Left lobe of liver (tissue), 2 donors: ENCODE data around the gene WWOX. TPM values are rescaled to one million over a fixed set of nuclear protein-coding genes. Genes with fewer than 3 reads are reported as not detected.

ENCODE experiments used
- ATAC-seq: fragments of 200-7000 bp; cut with Tn5 transposase; one replicate; pipeline ENCODE4 v1.9.1; 2020; ENCODE audit warnings: mild to moderate bottlenecking, moderate library complexity
- DNase-seq: peaks from one replicate; pipeline ENCODE4 v3.0.0-alpha.2; 2020; ENCODE audit warnings: low spot score
- total RNA-seq: library from RNA; stranded (reverse); gene quantifications from one replicate; pipeline ENCODE4 v1.2.1, GENCODE V29; 2021
- donor health status: DM: no; HTN: no; CAD: no; lungs with moderate emphysema.
- donor health status: DM: no; HTN: yes; CAD: no.

The WWOX gene
- total RNA-seq, 1 donor from 2014 or later: 15.1 TPM

- ATAC-seq: no peak
- DNase-seq: no peak
These were observed 962.9 kb downstream of the WWOX start for GRCh38 chr16:79062336-79062735.

DNA sequence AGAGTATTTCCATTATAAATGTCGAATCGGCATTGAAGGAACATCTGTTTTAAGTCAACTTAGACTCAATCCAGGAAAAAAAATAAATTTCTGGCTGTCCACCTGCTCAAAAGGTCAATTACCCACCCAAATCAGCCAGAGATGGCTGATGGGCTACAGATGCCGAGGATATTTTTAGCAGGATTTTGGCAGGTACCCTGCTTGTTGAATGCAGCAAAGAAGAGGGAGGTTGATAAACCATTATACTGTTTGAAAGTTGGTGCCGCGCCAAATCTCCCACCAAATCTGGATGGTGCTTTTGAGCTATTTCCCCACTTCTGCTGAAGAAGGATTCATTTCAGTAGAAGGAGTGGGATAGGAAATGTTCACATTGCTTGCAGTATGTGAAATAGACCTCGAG, 963.4 kb downstream of the WWOX start:
- DNase-seq (no peak), ATAC-seq (no peak)

DNA sequence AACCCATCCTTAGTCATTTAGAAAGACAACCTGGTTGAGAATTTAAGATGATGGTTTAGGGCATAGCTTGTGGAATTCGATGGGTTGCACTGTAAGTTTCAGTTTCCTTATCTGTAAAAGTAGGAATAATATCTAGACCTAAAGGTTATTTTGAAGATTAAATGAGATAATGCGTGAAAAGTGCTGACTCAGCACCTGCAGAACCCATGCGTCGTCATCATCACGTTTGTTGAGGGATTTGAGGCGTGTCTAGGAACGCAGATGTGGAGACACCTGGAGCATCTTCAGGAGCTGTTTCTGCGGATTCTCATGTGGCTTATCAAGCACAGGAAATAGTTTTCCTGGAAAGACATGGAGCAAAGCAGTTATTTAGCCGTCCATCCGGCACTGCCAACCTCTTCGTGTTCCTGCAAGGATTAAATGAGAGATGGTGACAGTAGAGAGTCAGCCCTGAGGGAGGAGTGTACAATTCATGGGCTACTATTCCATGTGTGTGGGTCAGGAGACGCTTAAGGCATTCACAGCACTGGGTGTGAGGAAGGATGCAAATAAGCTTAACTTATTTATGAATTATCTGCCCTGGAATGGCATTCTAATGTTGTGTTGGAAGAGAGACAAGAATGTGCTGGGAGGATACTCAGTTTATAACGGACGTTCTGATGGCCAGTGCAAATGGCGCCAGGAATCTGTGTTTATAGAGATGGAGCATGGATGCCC, 965.0 kb downstream of the WWOX start:
- ATAC-seq (no peak), DNase-seq (no peak)

GRCh38 chr16:79066561-79066960, 967.1 kb downstream of the WWOX start:
- ATAC-seq: no peak
- no peak for DNase-seq

GRCh38 chr16:79067600-79067999, 968.1 kb downstream of the WWOX start:
- no peak for ATAC-seq
- no peak for DNase-seq

GRCh38 chr16:79069121-79069520, 969.7 kb downstream of the WWOX start:
- no peak for ATAC-seq

GRCh38 chr16:79069633-79070032, 970.2 kb downstream of the WWOX start:
- ATAC-seq (no peak), DNase-seq (no peak)

More at GRCh38 chr16:79069121-79069520, 969.7 kb downstream of the WWOX start:
- DNase-seq: no peak

GRCh38 chr16:79071424-79071823, 972.0 kb downstream of the WWOX start:
- ATAC-seq (no peak), DNase-seq (no peak)

- DNase-seq (no peak), ATAC-seq (no peak)
These were observed 973.1 kb downstream of the WWOX start for GRCh38 chr16:79072517-79072916.

GRCh38 chr16:79073566-79073965, 974.1 kb downstream of the WWOX start:
- no peak for ATAC-seq
- no peak for DNase-seq

- DNase-seq (no peak), ATAC-seq (no peak)
These were observed 975.1 kb downstream of the WWOX start for GRCh38 chr16:79074541-79074940.

DNA sequence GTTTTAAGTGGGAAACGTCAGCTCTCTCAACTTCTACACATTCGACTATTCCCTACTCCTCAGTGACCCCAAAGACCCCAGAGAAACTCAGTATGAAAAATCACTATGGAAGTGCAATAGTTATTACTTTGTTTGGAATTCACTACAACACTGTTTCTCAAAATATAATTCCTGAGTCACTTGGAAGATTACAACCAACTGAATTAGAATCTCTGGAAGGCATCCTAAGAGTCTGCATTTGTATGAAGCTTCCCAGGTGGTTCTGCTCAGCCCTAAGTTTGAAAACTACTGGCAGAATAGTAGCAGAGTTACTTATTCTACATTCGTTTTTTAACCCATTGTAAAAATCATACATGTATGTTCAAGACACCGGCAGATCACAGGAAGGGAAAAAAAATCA, 975.5 kb downstream of the WWOX start:
- ATAC-seq: no peak
- no peak for DNase-seq

DNA sequence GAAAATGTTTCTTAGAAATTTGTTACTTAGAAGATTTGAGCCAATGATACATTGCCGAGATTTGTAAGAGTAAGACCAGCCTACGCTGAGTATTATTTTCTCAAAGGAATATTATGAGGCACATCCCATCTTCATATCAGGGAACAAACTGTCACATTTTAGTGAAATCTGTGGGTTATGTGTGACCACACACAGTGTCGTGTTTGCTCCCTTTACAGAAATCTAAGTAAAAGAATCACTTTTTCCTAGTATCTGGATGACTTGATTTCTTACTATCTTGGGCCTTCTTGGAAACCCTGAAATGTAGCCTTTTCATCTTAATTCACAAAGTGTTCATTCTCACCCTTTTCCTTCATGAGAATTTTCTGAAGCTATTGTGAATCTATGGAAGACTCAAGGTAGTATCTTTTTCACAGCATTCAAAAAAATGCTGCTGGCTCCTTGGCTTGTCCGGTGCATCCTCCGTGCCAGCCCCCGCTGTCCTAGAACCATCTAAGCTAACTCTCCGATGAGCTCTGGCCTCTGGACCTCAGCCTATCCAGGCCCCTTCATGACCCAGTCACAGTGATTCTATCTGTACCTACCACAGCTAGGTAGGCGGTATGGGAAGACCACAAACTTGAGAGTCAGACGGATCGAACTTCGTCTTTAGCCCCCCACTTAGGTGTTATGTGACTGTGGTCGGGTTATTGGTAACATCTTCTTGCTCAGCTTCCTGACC, 976.8 kb downstream of the WWOX start:
- DNase-seq: no peak
- no peak for ATAC-seq

- DNase-seq: no peak
- no peak for ATAC-seq
These were observed 977.9 kb downstream of the WWOX start for GRCh38 chr16:79077346-79077745.

DNA sequence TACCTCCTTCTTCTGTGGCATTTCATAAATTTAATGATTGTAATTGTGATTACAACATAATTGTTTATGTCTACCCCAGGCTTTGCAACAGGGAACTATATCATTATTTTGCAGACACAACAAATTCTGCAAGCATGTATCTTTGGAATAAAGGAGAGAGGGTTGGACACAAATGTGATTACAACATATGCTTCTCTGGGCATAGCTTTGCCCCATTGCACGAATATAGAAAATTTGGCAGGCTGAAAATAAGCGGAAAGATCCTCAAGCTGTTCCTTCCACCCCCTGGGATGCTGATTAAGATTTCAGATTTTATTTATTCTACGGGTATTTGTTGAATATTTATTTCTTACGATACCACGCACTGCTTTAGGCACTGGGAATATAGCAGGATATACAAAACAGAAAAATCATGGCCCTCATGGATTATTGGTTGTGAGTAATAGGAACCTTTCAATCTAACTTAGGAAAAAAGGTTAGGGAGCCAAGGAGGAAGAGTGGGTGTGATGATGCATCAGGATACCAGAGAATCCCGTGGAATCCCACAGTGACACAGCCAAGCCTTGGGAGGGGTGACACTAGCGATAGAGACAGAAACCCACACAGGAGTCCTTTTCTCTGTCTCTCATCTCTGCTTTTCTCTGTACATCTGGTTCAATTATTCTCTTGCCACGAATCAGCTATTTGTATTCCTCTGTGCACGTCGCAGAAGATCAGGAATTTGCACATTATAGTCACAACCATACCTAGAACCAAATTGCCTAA, 980.4 kb downstream of the WWOX start:
- DNase-seq (no peak), ATAC-seq (no peak)

DNA sequence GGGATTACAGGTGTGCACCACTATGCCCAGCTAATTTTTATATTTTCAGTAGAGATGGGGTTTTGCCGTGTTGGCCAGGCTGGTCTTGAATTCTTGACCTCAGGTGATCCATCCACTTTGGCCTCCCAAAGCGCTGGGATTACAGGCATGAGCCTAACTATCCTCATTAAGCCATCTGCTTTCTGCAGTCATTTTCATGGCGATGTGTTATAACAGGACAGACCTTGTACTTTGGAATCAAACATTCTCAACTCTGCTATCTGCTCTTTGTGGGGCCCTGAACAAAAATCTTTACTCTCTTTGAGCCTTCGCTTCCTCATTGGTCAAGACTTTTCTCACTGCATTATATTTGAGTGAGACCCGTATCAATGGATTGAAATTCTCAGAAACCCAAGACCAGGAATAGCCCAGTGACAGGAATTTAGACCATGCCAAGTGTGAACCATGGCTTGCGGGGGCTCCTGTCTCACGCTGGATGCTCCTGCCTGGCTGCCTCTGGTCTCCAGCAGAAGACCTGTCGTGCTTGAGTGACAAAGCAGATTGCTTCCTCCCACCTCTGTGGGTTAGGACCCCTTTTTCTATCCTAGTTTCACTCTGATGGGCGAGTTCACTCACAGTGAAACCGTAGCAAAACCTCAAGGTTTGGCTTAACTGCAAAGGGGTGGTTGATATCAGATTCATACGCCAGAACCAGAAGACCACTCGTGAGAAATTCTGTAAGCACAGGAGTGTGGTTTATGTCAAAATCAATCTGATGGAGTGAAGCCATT, 982.0 kb downstream of the WWOX start:
- no peak for DNase-seq
- ATAC-seq: no peak

- no peak for ATAC-seq
- no peak for DNase-seq
These were observed 983.5 kb downstream of the WWOX start for GRCh38 chr16:79082970-79083369.

DNA sequence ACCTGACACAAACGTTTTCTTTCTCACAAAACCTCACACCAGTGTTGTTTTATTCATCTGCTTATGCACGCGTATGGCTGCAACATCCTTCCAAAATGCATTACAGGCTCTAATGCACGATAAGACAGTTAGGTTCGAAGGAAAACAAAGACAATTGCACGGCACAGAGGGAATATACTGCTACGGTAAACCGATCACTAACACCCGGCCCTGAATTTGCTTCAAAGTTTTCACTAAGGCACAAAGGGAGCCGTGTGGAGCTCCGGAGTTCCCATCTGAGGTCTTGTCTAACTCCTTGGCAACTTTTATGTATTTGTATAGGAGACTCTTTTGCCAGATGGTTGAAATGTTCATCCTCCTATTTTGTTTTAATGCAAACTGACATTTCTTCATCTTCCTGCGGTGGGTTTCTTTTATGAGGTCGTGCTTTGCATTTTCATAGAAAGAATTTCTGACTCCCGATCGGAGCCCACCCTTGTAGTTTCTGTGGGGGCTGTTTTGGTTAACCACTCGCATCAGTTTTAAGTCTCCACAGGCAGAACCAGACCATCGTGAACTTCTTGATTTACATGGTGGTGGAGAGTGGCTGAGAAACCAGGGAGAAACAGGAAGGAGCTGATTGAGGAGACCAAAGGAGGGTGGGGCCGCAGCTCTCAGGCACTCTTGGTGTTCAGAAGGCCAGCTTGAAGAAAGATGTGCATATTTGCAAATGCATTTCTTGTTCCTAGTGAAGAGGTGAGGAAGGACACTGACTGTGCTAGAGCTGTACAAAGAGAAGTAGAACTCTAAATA, 984.2 kb downstream of the WWOX start:
- no peak for ATAC-seq
- DNase-seq: no peak

GRCh38 chr16:79088971-79089370, 989.5 kb downstream of the WWOX start:
- no peak for ATAC-seq
- DNase-seq: no peak

DNA sequence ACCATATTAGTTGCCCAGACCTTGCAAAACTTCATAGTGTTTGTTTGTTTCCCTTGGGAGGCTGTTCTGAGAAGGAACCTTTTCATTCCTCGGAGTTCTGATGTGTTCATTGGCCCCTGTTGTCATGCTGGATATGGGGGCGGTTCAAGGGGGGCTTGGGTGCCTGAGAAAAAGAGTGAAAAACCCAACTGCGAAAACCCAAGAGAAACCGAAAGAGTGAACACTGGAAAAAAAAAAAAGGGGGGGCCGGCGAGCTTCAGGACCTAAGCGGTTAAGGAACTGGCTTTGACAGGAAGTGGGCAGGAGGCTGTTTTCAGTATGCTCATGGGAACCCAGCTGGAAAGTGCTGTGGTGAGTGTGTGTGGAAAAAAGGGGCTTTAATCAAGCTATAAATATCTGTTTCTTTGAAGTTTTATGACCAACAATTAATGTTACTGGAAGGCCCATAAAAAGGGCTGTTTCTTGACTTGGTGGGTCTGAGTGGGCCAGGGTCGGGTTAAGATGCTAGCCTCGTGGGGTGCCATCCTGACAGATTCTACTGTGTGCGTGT, 990.4 kb downstream of the WWOX start:
- ATAC-seq (no peak), DNase-seq (no peak)
